NB4 (cell line): ENCODE measurements around the gene PDLIM5.
"Not testable (repeated sequence)": the region's sequence is repeated elsewhere in the genome, so short reads cannot be mapped to it uniquely, and the experiment has no call there.

Experiments used
- DNase-seq: peaks from one replicate; pipeline ENCODE4 v3.0.0; 2010; ENCODE audit warnings: low read depth
- H3K4me3 ChIP-seq: one replicate; pipeline ENCODE4 v1.5.1; 2011; ENCODE audit warnings: mild to moderate bottlenecking, low read depth, low read length, moderate library complexity
- CTCF ChIP-seq: IDR thresholded peaks from one replicate; pipeline ENCODE4 v1.5.1; 2012; ENCODE audit warnings: low read depth, low read length
- MAX ChIP-seq: IDR thresholded peaks from 2 replicates; pipeline ENCODE4 v1.6.1; 2011; ENCODE audit warnings: low read depth, low read length
- MYC ChIP-seq: IDR thresholded peaks from 2 replicates; pipeline ENCODE4 v1.6.1; 2011; ENCODE audit warnings: low read depth, low read length
- POLR2A ChIP-seq: IDR thresholded peaks from 2 replicates; pipeline ENCODE4 v1.6.1; 2011; ENCODE audit warnings: mild to moderate bottlenecking; ENCODE audit not compliant: insufficient read length; ENCODE audit errors: extremely low read depth

The PDLIM5 gene

GRCh38 chr4:94466371-94466770, 14.6 kb downstream of the PDLIM5 start:
- no peak for DNase-seq
- H3K4me3 ChIP-seq = no peak overlapping the region
- TF ChIP-seq MYC (no peak), MAX (no peak), POLR2A (no peak), CTCF (no peak)

GRCh38 chr4:94466923-94467322, 15.2 kb downstream of the PDLIM5 start:
- TF ChIP-seq MAX = no peak
- TF ChIP-seq CTCF = no peak
- no peak for TF ChIP-seq POLR2A
- TF ChIP-seq MYC = no peak
- no peak overlapping the region for H3K4me3 ChIP-seq
- no peak for DNase-seq

- no peak for DNase-seq
- no peak overlapping the region for H3K4me3 ChIP-seq
- TF ChIP-seq CTCF = no peak
- no peak for TF ChIP-seq MYC
- TF ChIP-seq POLR2A = no peak
- TF ChIP-seq MAX = no peak
Measured at GRCh38 chr4:94468093-94468769, 16.5 kb downstream of the PDLIM5 start.

- DNase-seq = no peak
- TF ChIP-seq POLR2A (no peak), MAX (no peak), MYC (no peak), CTCF (no peak)
- no peak overlapping the region for H3K4me3 ChIP-seq
Measured at GRCh38 chr4:94469221-94469784, 17.6 kb downstream of the PDLIM5 start.

- no peak for DNase-seq
- no peak overlapping the region for H3K4me3 ChIP-seq
- TF ChIP-seq MAX = no peak
- no peak for TF ChIP-seq MYC
- no peak for TF ChIP-seq CTCF
- no peak for TF ChIP-seq POLR2A
Measured at GRCh38 chr4:94470132-94470531, 18.4 kb downstream of the PDLIM5 start.

- H3K4me3 ChIP-seq, DNase-seq: not testable (repeated sequence)
Measured at GRCh38 chr4:94470782-94471181, 19.0 kb downstream of the PDLIM5 start.
